ENCODE data around the gene GRID2IP.
A peak's percentile ranks its signal among the peaks of the same experiment; 100 is the strongest.
"Not testable (repeated sequence)": the region's sequence is repeated elsewhere in the genome, so short reads cannot be mapped to it uniquely, and the experiment has no call there.

Gene GRID2IP

GRCh38 chr7:6487184-6487545 is 64.1 kb downstream of the GRID2IP start:
- DNase-seq (ENCODE audit: low read depth): no peak

GRCh38 chr7:6486438-6487183 is 64.7 kb downstream of the GRID2IP start:
- DNase-seq (ENCODE audit: low read depth): no peak

GRCh38 chr7:6482743-6483119 is 68.5 kb downstream of the GRID2IP start:
- DNase-seq (ENCODE audit: low read depth): no peak

GRCh38 chr7:6482307-6482706 is 69.0 kb downstream of the GRID2IP start:
- DNase-seq (ENCODE audit: low read depth): no peak

GRCh38 chr7:6481445-6481844 is 69.8 kb downstream of the GRID2IP start:
- DNase-seq (ENCODE audit: low read depth): no peak

- no peak for DNase-seq (ENCODE audit: low read depth)
Measured at GRCh38 chr7:6480323-6480660, 71.0 kb downstream of the GRID2IP start.

GRCh38 chr7:6479067-6479466 is 72.2 kb downstream of the GRID2IP start:
- DNase-seq (ENCODE audit: low read depth): no peak

- DNase-seq (ENCODE audit: low read depth): no peak
Measured at GRCh38 chr7:6478186-6478585, 73.1 kb downstream of the GRID2IP start.

- no peak for DNase-seq (ENCODE audit: low read depth)
Measured at GRCh38 chr7:6477318-6477660, 74.0 kb downstream of the GRID2IP start.

- no peak for DNase-seq (ENCODE audit: low read depth)
Measured at GRCh38 chr7:6476596-6477317, 74.5 kb downstream of the GRID2IP start.

- no peak for DNase-seq (ENCODE audit: low read depth)
Measured at GRCh38 chr7:6475433-6476186, 75.7 kb downstream of the GRID2IP start.

- no peak for DNase-seq (ENCODE audit: low read depth)
Measured at GRCh38 chr7:6465862-6466261, 85.4 kb downstream of the GRID2IP start.

GRCh38 chr7:6463609-6464008 is 87.7 kb downstream of the GRID2IP start:
- DNase-seq (ENCODE audit: low read depth): not testable (repeated sequence)

- DNase-seq (ENCODE audit: low read depth): peak; percentile 13
Measured at GRCh38 chr7:6461946-6462550, 89.2 kb downstream of the GRID2IP start.

GRCh38 chr7:6460990-6461584 is 90.2 kb downstream of the GRID2IP start:
- no peak for DNase-seq (ENCODE audit: low read depth)

- no peak for DNase-seq (ENCODE audit: low read depth)
Measured at GRCh38 chr7:6460303-6460702, 91.0 kb downstream of the GRID2IP start.

- not testable (repeated sequence) for DNase-seq (ENCODE audit: low read depth)
Measured at GRCh38 chr7:6458676-6459075, 92.6 kb downstream of the GRID2IP start.

- DNase-seq (ENCODE audit: low read depth): peak; percentile 71
Measured at GRCh38 chr7:6453734-6454133, 97.5 kb downstream of the GRID2IP start.

- no peak for DNase-seq (ENCODE audit: low read depth)
Measured at GRCh38 chr7:6451224-6451705, 100.0 kb downstream of the GRID2IP start.

GRCh38 chr7:6450591-6450990 is 100.7 kb downstream of the GRID2IP start:
- not testable (repeated sequence) for DNase-seq (ENCODE audit: low read depth)

GRCh38 chr7:6449884-6450283 is 101.4 kb downstream of the GRID2IP start:
- DNase-seq (ENCODE audit: low read depth): not testable (repeated sequence)

GRCh38 chr7:6448943-6449543 is 102.2 kb downstream of the GRID2IP start:
- no peak for DNase-seq (ENCODE audit: low read depth)

Measured in GM04504 (cell line).